Liver (tissue), 2 donors: Measurements from ENCODE around the gene ZNF862.

Experiments used
- REST ChIP-seq: IDR thresholded peaks from 2 replicates; pipeline ENCODE4 v1.6.1; 2016; ENCODE audit warnings: antibody characterized with exemption, mild to moderate bottlenecking
- RXRA ChIP-seq, 2 donors: IDR thresholded peaks; 2 replicates each; pipeline ENCODE4 v1.6.1; 2017 to 2018; ENCODE audit warnings: antibody characterized with exemption in 2 of 2, mild to moderate bottlenecking in 1 of 2
- TAF1 ChIP-seq: conservative IDR thresholded peaks from 2 replicates; pipeline ENCODE4 v1.6.1; 2016; ENCODE audit warnings: antibody characterized with exemption, mild to moderate bottlenecking
- donor health status: healthy.

GRCh38 chr7:149853157-149853556 is 15.0 kb downstream of the ZNF862 start:
- TF ChIP-seq TAF1 = no peak
- TF ChIP-seq REST = no peak
- no peak for TF ChIP-seq RXRA (IDR thresholded peaks at IDR 0.05)
